GM19438 (cell line): ENCODE measurements around the gene FAM153A.
"Not testable (repeated sequence)": the region's sequence is repeated elsewhere in the genome, so short reads cannot be mapped to it uniquely, and the experiment has no call there.

ENCODE experiments used
- ATAC-seq: cut with Tn5 transposase; IDR thresholded peaks from one replicate; pipeline ENCODE4 v1.9.1; 2021; ENCODE audit warnings: low read depth; ENCODE audit not compliant: unreplicated experiment

Gene FAM153A

GRCh38 chr5:177782792-177783633 is at the start of gene FAM153A:
Gene FAM153A, minus strand, starts transcription at chr5:177782899.
- not testable (repeated sequence) for ATAC-seq

GRCh38 chr5:177832287-177832686 is 49.6 kb upstream of the FAM153A start:
- not testable (repeated sequence) for ATAC-seq

- not testable (repeated sequence) for ATAC-seq
Observed at GRCh38 chr5:177826073-177826472, 43.4 kb upstream of the FAM153A start.

GRCh38 chr5:177824776-177825175 is 42.1 kb upstream of the FAM153A start:
- not testable (repeated sequence) for ATAC-seq

GRCh38 chr5:177822489-177822888 is 39.8 kb upstream of the FAM153A start:
- ATAC-seq: not testable (repeated sequence)

GRCh38 chr5:177819664-177820063 is 37.0 kb upstream of the FAM153A start:
- not testable (repeated sequence) for ATAC-seq

- ATAC-seq: not testable (repeated sequence)
Observed at GRCh38 chr5:177812814-177813425, 30.2 kb upstream of the FAM153A start.

GRCh38 chr5:177812160-177812743 is 29.6 kb upstream of the FAM153A start:
- ATAC-seq: not testable (repeated sequence)

GRCh38 chr5:177809209-177809913 is 26.7 kb upstream of the FAM153A start:
- ATAC-seq: not testable (repeated sequence)

- ATAC-seq: not testable (repeated sequence)
Observed at GRCh38 chr5:177808420-177808819, 25.7 kb upstream of the FAM153A start.

- ATAC-seq: not testable (repeated sequence)
Observed at GRCh38 chr5:177807265-177807664, 24.6 kb upstream of the FAM153A start.

GRCh38 chr5:177801427-177801826 is 18.7 kb upstream of the FAM153A start:
- ATAC-seq: not testable (repeated sequence)

- ATAC-seq: not testable (repeated sequence)
Observed at GRCh38 chr5:177798237-177798840, 15.6 kb upstream of the FAM153A start.

GRCh38 chr5:177793272-177793671 is 10.6 kb upstream of the FAM153A start:
- not testable (repeated sequence) for ATAC-seq

GRCh38 chr5:177791649-177792048 is 8.9 kb upstream of the FAM153A start:
- ATAC-seq: not testable (repeated sequence)

- not testable (repeated sequence) for ATAC-seq
Observed at GRCh38 chr5:177782169-177782568, 530 bp downstream of the FAM153A start.

- ATAC-seq: not testable (repeated sequence)
Observed at GRCh38 chr5:177771206-177771605, 11.5 kb downstream of the FAM153A start.

GRCh38 chr5:177770646-177771045 is 12.1 kb downstream of the FAM153A start:
- not testable (repeated sequence) for ATAC-seq

GRCh38 chr5:177763737-177764508 is 18.8 kb downstream of the FAM153A start:
- ATAC-seq: not testable (repeated sequence)
